Lower leg skin (tissue), 4 donors: Measurements from ENCODE around the gene SKIDA1. TPM values are rescaled to one million over a fixed set of nuclear protein-coding genes. Genes with fewer than 3 reads are reported as not detected.
"Not testable (repeated sequence)": the region's sequence is repeated elsewhere in the genome, so short reads cannot be mapped to it uniquely, and the experiment has no call there.

Experiments used
- DNase-seq, 2 donors: peaks; one replicate each; pipeline ENCODE4 v3.0.0-alpha.2; 2019; ENCODE audit warnings: low spot score in 2 of 2
- H3K4me3 ChIP-seq: fragments of 200-600 bp; sonication (generic); 2 replicates; pipeline ENCODE4 v1.5.1; 2017; ENCODE audit warnings: mild to moderate bottlenecking, low read depth; ENCODE audit not compliant: poor library complexity, severe bottlenecking
- CTCF ChIP-seq, 3 donors: fragments of 450-650 bp; IDR thresholded peaks; one replicate each; pipeline ENCODE4 v1.5.1; 2016; ENCODE audit warnings: antibody characterized with exemption in 3 of 3, mild to moderate bottlenecking in 3 of 3, moderate library complexity in 2 of 3
- POLR2A ChIP-seq, 2 donors: fragments of 450-650 bp; IDR thresholded peaks; one replicate each; pipeline ENCODE4 v1.6.1; 2016 to 2017; ENCODE audit warnings: antibody characterized with exemption in 2 of 2, mild to moderate bottlenecking in 1 of 2, moderate library complexity in 1 of 2
- WGBS, 2 donors: methylation state at CpG; one replicate each; pipeline ENCODE4 v1.1.5; 2018; 5-methylcytosine and 5-hydroxymethylcytosine counted together
- intact Hi-C: fragments of 100-400 bp; cut with DNase I; formaldehyde crosslinking; loops from one replicate; pipeline ENCODE4 v1.15.0; 2023; ENCODE audit warnings: low total_unique reads
- total RNA-seq, 4 donors: library from RNA; depleted of rRNA; stranded (reverse); fragments of >200 nt; gene quantifications; one replicate each; pipeline ENCODE4 v1.1.0, GENCODE V29; 2016

Gene SKIDA1
- total RNA-seq, 4 donors from 2014 or later: 0.38 to 1.4 (median 0.96) TPM

GRCh38 chr10:21547246-21547645 lies 21.8 kb upstream of the SKIDA1 start:
- TF ChIP-seq POLR2A (IDR thresholded peaks at IDR 0.05) (no peak), CTCF (IDR thresholded peaks at IDR 0.05) (no peak)
- intact Hi-C loops: no loop called here
- WGBS, 2 donors: 97 to 99% methylated on average over 6 of the region's 6 CpGs
- peak in 1 of 2 donors; percentile 36 for DNase-seq
- no peak overlapping the region for H3K4me3 ChIP-seq

GRCh38 chr10:21540701-21541100 lies 15.2 kb upstream of the SKIDA1 start:
- WGBS, 2 donors: 97 to 98% methylated on average over 4 of the region's 4 CpGs

GRCh38 chr10:21536874-21537273 lies 11.4 kb upstream of the SKIDA1 start:
- DNase-seq: peak in 1 of 2 donors; percentile 67
- intact Hi-C loops: no loop called here
- TF ChIP-seq POLR2A (IDR thresholded peaks at IDR 0.05) (no peak), CTCF (IDR thresholded peaks at IDR 0.05) (no peak)
- 74 to 86% methylated on average over 3 of the region's 3 CpGs for WGBS, 2 donors
- no peak overlapping the region for H3K4me3 ChIP-seq

More at GRCh38 chr10:21540701-21541100, 15.2 kb upstream of the SKIDA1 start:
- peak in 1 of 2 donors; percentile 62 for DNase-seq
- H3K4me3 ChIP-seq, intact Hi-C loops: not testable (repeated sequence)

- WGBS, 2 donors: 61 to 68% methylated on average over 9 of the region's 9 CpGs
- intact Hi-C loops, H3K4me3 ChIP-seq: not testable (repeated sequence)
- DNase-seq: peak in 1 of 2 donors; percentile 84
These were observed 10.5 kb upstream of the SKIDA1 start for GRCh38 chr10:21535976-21536375.

GRCh38 chr10:21535494-21535965 lies 10.0 kb upstream of the SKIDA1 start:
- DNase-seq: no peak
- H3K4me3 ChIP-seq: no peak overlapping the region
- intact Hi-C loops: no loop called here
- TF ChIP-seq POLR2A (IDR thresholded peaks at IDR 0.05): no peak
- WGBS, 2 donors: 21 to 26% methylated on average over 9 of the region's 9 CpGs

GRCh38 chr10:21534604-21535493 lies 9.4 kb upstream of the SKIDA1 start:
- DNase-seq: peak; percentile 79 to 94
- H3K4me3 ChIP-seq: peak overlapping the region; percentile 56
- WGBS, 2 donors: 2 to 4% methylated on average over 28 to 35 of the region's 96 CpGs
- intact Hi-C loops: no loop called here
- TF ChIP-seq CTCF (IDR thresholded peaks at IDR 0.05): no peak

- peak overlapping the region; percentile 56 for H3K4me3 ChIP-seq
- intact Hi-C loops: no loop called here
- 0 to 1% methylated on average over 10 to 18 of the region's 26 CpGs for WGBS, 2 donors
- no peak for TF ChIP-seq CTCF (IDR thresholded peaks at IDR 0.05)
- no peak for TF ChIP-seq POLR2A (IDR thresholded peaks at IDR 0.05)
- DNase-seq: no peak
These were observed 8.8 kb upstream of the SKIDA1 start for GRCh38 chr10:21534280-21534586.
